G401 (cell line): Measurements from ENCODE around the gene CDC45. TPM values are rescaled to one million over a fixed set of nuclear protein-coding genes. Genes with fewer than 3 reads are reported as not detected.

ENCODE experiments used
- DNase-seq: peaks from one replicate; pipeline ENCODE4 v3.0.0-alpha.2; 2015; ENCODE audit warnings: low spot score
- in situ Hi-C: cut with HindIII; loops from 2 replicates; pipeline ENCODE4 v1.10.0; 2016; ENCODE audit warnings: low sequenced_read_pairs, mixed read lengths
- total RNA-seq: library from RNA; depleted of rRNA; stranded (reverse); fragments of >200 nt; shearing (Covaris generic); gene quantifications from 2 replicates; pipeline ENCODE4 v1.2.3, GENCODE V29; 2014; rRNA removed

CDC45 gene
- total RNA-seq, 1 experiment from 2014 or later = 46.7 TPM

DNA sequence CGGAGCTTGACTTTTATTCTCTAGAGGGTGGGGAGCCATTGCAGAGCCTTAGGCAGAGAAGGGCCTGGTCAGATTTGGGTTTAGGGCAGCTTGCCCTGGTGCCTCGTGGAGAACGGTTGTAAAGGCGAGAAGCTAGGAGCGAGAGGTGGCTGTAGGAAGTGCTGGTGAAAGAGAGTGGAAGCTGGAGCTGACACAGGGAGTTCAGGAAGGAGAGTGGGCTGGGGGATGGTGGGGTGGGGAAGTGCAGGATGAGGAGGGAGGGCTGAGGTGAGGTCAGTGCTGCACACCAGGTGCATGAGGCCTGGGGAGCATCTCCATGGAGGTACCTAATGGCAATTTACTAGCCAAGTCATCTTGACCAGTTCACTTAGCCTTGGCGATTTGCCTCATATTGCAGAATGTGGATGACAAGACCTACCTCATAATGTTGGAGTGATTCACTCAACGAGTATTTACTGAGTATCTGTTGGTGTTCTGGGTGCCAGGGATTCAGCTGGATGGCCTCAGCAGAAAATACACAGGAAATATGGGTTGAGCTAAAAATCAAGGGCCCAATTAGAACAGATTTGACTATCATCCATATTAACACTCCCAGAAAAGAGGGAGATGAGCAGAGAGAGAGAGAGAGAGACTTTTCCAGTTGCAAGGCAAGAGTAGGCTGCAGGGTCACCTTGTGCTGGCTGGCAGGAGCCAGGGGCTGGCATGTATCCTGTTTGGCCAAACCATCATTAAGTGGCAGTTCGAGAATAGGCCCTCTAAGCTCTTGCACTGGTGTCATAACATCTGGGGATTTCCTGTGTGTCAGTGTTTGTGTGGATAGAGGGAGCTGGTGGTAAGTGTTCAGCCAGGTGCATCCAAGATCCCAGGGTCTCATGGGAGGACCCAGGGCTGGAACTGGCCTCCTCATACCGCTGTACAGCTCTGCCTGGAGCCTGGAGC, 88.9 kb downstream of the CDC45 start:
- no peak for DNase-seq
- in situ Hi-C loops = no loop called here

DNA sequence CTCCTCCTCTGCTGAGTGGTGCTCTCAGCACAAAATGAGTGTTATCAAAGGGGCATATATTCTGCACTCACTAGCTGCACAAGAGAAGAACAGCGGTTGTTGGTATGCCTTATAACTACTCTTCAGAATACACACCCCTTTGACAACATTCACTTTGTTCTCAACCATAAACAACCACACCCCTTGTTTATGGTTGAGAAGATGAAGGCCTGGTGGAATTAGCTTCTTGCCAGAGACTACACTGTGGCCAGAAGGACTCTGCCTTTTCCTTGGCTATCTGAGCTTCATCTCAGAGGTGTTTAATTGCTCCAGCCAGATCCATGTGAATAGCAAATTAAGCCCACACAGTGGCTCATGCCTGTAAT, 89.5 kb downstream of the CDC45 start:
- DNase-seq = no peak
- in situ Hi-C loops = no loop called here

DNA sequence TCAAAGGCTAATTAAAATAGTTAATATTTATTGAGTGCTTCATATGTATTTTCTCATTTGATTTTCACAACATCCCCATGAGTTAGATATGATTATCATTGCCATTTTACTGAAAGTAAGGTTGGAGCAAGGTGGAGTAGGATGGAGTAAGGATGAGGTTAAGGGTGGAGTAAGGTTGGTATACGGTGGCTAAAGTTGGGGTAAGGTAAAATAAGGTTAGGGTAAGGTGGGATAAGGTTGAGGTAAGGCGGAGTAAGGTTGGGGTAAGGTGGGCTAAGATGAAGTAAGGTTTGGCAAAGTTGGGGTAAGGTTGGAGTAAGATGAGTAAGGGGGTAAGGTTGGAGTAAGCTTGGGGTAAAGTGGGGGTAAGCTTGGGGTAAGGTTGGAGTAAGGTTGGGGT, 90.3 kb downstream of the CDC45 start:
- DNase-seq = no peak
- in situ Hi-C loops = no loop called here

Other genes starting within 250 kb of the CDC45 start
- 4.9 and 9.4 TPM in 2 replicates for gene CLTCL1, start 188.2 kb upstream of the CDC45 start, total RNA-seq
- gene HIRA, start 48.2 kb upstream of the CDC45 start, total RNA-seq = 41.5 and 45.5 TPM in 2 replicates
- 48.9 and 61.5 TPM in 2 replicates for gene MRPL40, start 47.4 kb upstream of the CDC45 start, total RNA-seq
- gene C22orf39, start 32.2 kb upstream of the CDC45 start, total RNA-seq = 60.2 and 63.3 TPM in 2 replicates
- 74.1 and 84.8 TPM in 2 replicates for gene UFD1, start 727 bp upstream of the CDC45 start, total RNA-seq
- not detected in 2 replicates for gene CLDN5, start 44.5 kb downstream of the CDC45 start, total RNA-seq
- 8.3 and 21.4 TPM in 2 replicates for gene SEPTIN5, start 234.6 kb downstream of the CDC45 start, total RNA-seq
- gene GP1BB, start 243.6 kb downstream of the CDC45 start, total RNA-seq = 3.2 and 4.7 TPM in 2 replicates